Prostate gland (tissue), 2 donors: ENCODE measurements around the gene MAP7D1. TPM values are rescaled to one million over a fixed set of nuclear protein-coding genes. Genes with fewer than 3 reads are reported as not detected.
"Not testable (repeated sequence)": the region's sequence is repeated elsewhere in the genome, so short reads cannot be mapped to it uniquely, and the experiment has no call there.

Source experiments
- DNase-seq: peaks from one replicate; pipeline ENCODE4 v3.0.0-alpha.2; 2019; ENCODE audit warnings: low spot score
- H3K27ac ChIP-seq, 2 donors: fragments of 200-600 bp; sonication (generic); 2 replicates each; pipeline ENCODE4 v1.5.1; 2017 to 2019
- H3K27me3 ChIP-seq: fragments of 200-600 bp; sonication (generic); replicated peaks from 2 replicates; pipeline ENCODE4 v1.5.1; 2019; ENCODE audit not compliant: insufficient read depth
- H3K36me3 ChIP-seq, 2 donors: fragments of 200-600 bp; sonication (generic); 1 replicate in 1 of 2; 2 replicates in 1 of 2; pipeline versions ENCODE4 v1.5.1 to v1.8.1; 2017 to 2019
- H3K4me1 ChIP-seq: fragments of 200-600 bp; sonication (generic); replicated peaks from 2 replicates; pipeline ENCODE4 v1.5.1; 2019
- H3K4me3 ChIP-seq, 2 donors: fragments of 200-600 bp; sonication (generic); 2 replicates each; pipeline ENCODE4 v1.5.1; 2017 to 2019
- H3K9me3 ChIP-seq: fragments of 200-600 bp; sonication (generic); 2 replicates; pipeline ENCODE4 v1.5.1; 2017
- CTCF ChIP-seq, 4 experiments: fragments of 200-600 bp in 2 of 4; fragments of 450-650 bp in 2 of 4; sonication (generic) in 2 of 4; IDR thresholded peaks; 1 replicate in 3 of 4; 2 replicates in 1 of 4; pipeline ENCODE4 v1.5.1; 2016 to 2019; ENCODE audit warnings: antibody characterized with exemption in 4 of 4, mild to moderate bottlenecking in 2 of 4, moderate library complexity in 2 of 4
- POLR2A ChIP-seq: fragments of 450-650 bp; IDR thresholded peaks from one replicate; pipeline ENCODE4 v1.6.1; 2016; ENCODE audit warnings: antibody characterized with exemption, mild to moderate bottlenecking
- POLR2AphosphoS5 ChIP-seq: sonication (generic); formaldehyde crosslinking; IDR thresholded peaks from one replicate; pipeline ENCODE4 v1.6.1; 2017; ENCODE audit warnings: antibody characterized with exemption
- WGBS: methylation state at CpG from one replicate; pipeline ENCODE4 v1.1.5; 2018; 5-methylcytosine and 5-hydroxymethylcytosine counted together
- intact Hi-C: fragments of 100-400 bp; cut with DNase I; formaldehyde crosslinking; loops from one replicate; pipeline ENCODE4 v1.14.2; 2022
- total RNA-seq, 2 donors: library from RNA; depleted of rRNA; stranded (reverse); fragments of >200 nt; gene quantifications; one replicate each; pipeline ENCODE4 v1.1.0, GENCODE V29; 2016

Gene MAP7D1
- total RNA-seq, 2 donors from 2014 or later = 97.3 to 132 TPM

DNA sequence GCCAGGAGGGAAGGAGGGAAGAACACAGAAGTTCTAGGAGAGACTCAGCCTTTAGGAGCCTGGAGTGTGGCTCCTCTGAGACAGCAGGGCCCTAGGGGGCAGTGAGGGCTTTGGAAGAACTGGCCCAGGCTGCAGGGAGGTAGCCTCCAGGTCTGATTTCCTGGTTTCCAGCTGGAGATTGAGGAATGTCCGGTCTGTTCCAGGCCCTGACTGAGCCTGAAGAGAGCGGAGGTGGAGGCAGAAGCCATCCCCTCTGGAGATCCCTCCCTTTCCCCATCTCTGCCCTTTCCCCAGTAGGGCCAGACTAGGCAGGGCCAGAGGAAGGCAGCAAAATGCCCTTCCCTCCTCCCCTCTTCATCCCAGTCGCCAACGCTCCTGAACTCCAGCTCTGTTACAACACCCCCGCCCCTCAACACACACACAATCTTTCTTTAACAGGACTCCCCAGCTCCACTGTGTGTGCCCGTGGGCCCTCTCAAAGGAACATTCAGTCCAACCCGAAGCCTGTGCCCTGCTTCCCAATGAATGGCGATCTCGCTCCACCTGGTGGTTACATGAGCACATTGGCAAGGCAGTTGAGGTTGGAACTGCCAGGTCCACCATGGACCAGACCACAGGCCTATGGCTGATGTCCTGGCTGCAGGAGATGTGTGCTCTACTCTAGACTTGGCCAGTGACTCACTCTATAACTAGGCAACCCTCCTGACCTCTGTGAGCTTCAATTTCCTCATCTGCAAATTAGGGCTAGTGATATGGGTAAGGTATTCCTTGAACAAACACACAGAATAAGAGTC is 32.0 kb downstream of the MAP7D1 start:
- Histone ChIP-seq H3K4me1 (peaks cover 11% of the 10 kb centered on the region), H3K4me3 (no peak overlapping the region), H3K27ac (peak overlapping the region; percentile 81 to 90), H3K9me3 (no peaks in the 10 kb centered on the region), H3K27me3 (no peaks in the 10 kb centered on the region), H3K36me3 (no peaks in the 10 kb centered on the region)
- WGBS = 4% methylated on average over 9 of the region's 9 CpGs
- TF ChIP-seq POLR2AphosphoS5 (peak; percentile 92), POLR2A (no peak), CTCF (IDR thresholded peaks at IDR 0.05) (peak; percentile 51 to 97 (median 95))
- intact Hi-C loops = loop anchor here (1.0 to 10.0 kb wide), 3 partner anchors 38 to 97 kb away; no protein-coding TSS in a partner anchor
- peak; percentile 89 for DNase-seq

GRCh38 chr1:36196805-36197204 is 40.8 kb downstream of the MAP7D1 start:
- H3K27me3 ChIP-seq, H3K4me3 ChIP-seq, H3K9me3 ChIP-seq, H3K36me3 ChIP-seq, H3K27ac ChIP-seq, H3K4me1 ChIP-seq, intact Hi-C loops, DNase-seq: not testable (repeated sequence)
- 93% methylated on average over 12 of the region's 12 CpGs for WGBS

- Histone ChIP-seq H3K9me3 (no peaks in the 10 kb centered on the region), H3K27ac (peak overlapping the region in 1 of 2 donors; percentile 82), H3K36me3 (no peaks in the 10 kb centered on the region), H3K27me3 (no peaks in the 10 kb centered on the region), H3K4me3 (no peak overlapping the region), H3K4me1 (peaks cover 2% of the 10 kb centered on the region)
- no peak for DNase-seq
- WGBS = 96% methylated on average over 5 of the region's 5 CpGs
- intact Hi-C loops = no loop called here
- no peak for TF ChIP-seq CTCF (IDR thresholded peaks at IDR 0.05)
- no peak for TF ChIP-seq POLR2A
- no peak for TF ChIP-seq POLR2AphosphoS5
Observed at GRCh38 chr1:36198641-36199040, 42.7 kb downstream of the MAP7D1 start.

DNA sequence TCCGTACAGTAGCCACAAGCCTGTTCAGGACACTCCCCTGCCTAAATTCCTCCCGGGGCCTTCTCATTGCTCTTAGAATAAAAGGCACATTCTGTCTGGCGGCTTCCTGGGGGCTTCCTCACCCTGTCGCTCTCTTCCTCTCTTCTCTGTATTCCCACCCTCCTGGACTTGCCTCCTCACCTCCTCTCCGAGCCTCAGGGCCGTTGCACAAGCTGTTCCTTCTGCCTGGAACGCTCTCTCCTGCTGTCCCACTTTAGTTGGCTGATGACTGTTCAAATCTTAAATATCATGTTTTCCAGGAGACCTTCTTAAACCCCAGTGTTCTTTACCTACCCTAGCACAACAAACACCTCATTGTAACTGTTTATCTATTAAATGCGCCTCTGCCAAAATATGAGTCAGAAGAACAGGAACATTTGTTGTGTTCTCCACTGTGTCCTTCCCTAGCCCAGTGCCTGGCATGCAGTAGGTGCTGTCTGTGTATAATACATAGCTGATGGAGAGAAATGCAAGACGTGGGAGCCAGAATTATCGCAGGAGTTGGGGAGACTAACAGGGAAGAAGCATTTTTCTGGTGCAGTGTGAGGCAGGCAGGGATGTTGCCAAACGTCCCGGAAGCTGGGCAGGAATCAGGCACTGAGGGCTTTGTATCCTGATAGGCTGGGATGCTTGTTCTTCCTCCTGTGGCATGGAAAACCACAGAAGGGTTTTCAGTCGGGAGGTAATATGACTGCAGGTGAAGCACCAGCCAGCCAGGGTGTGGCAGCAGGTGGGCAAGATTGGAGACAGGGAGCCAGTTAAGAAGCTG is 44.2 kb downstream of the MAP7D1 start:
- DNase-seq = peak; percentile 84
- WGBS = 29% methylated on average over 13 of the region's 13 CpGs
- no peaks in the 10 kb centered on the region for H3K36me3 ChIP-seq
- TF ChIP-seq POLR2A (no peak), POLR2AphosphoS5 (peak; percentile 94), CTCF (IDR thresholded peaks at IDR 0.05) (peak in 1 of 4 experiments; percentile 35)
- peaks cover 12% of the 10 kb centered on the region for H3K4me1 ChIP-seq
- H3K27ac ChIP-seq = peak overlapping the region; percentile 72 to 82
- no peak overlapping the region for H3K4me3 ChIP-seq
- H3K9me3 ChIP-seq = no peaks in the 10 kb centered on the region
- intact Hi-C loops = no loop called here
- no peaks in the 10 kb centered on the region for H3K27me3 ChIP-seq

DNA sequence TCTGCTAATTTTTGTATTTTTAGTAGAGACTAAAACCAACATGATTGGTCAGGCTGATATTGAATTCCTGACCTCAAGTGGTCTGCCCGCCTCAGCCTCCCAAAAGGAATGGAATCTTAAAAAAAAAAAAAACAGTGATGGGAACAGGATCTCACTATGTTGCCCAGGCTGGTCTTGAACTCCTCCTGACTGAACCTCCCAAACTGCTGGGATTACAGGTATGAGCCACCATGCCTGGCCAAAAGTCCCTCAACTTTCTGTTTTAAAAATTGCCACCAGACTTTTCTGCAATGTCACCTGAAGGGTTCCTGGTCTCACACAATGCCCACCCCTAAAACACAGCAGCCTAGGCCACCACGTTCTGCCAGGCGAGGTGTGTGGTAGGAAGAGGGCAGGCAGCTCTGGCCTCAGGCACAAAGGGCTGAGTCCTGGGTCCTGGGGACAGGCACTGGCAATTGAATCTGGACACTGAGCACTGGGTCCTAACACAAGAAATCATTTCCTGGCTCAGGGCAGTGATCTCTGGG is 47.1 kb downstream of the MAP7D1 start:
- Histone ChIP-seq H3K4me1 (peaks cover 12% of the 10 kb centered on the region), H3K36me3 (no peaks in the 10 kb centered on the region), H3K9me3 (no peaks in the 10 kb centered on the region), H3K27me3 (no peaks in the 10 kb centered on the region), H3K27ac (peak overlapping the region; percentile 72 to 82), H3K4me3 (no peak overlapping the region)
- intact Hi-C loops = no loop called here
- no peak for DNase-seq
- 89% methylated on average over 3 of the region's 3 CpGs for WGBS
- TF ChIP-seq POLR2AphosphoS5 = no peak
- no peak for TF ChIP-seq POLR2A
- no peak for TF ChIP-seq CTCF (IDR thresholded peaks at IDR 0.05)
